LNCaP clone FGC (cell line): ENCODE measurements around the gene PLPPR1.
"Not testable (repeated sequence)": the region's sequence is repeated elsewhere in the genome, so short reads cannot be mapped to it uniquely, and the experiment has no call there.

Experiments
- DNase-seq: peaks from one replicate; pipeline ENCODE4 v3.0.0-alpha.2; 2011; ENCODE audit warnings: low read depth
- H3K4me3 ChIP-seq: 2 replicates; pipeline ENCODE4 v1.5.1; 2011; ENCODE audit warnings: mild to moderate bottlenecking, low read depth, low read length, control low read depth
- CTCF ChIP-seq: IDR thresholded peaks from 2 replicates; pipeline ENCODE4 v1.5.1; 2012; ENCODE audit warnings: mild to moderate bottlenecking; ENCODE audit not compliant: control insufficient read depth, insufficient read depth; ENCODE audit errors: extremely low read depth

The PLPPR1 gene

GRCh38 chr9:101326035-101326434, 297.5 kb downstream of the PLPPR1 start:
- DNase-seq, result no peak
- H3K4me3 ChIP-seq, result no peak overlapping the region
- no peak for TF ChIP-seq CTCF

GRCh38 chr9:101326501-101326900, 298.0 kb downstream of the PLPPR1 start:
- no peak for TF ChIP-seq CTCF
- peak; percentile 81 for DNase-seq
- H3K4me3 ChIP-seq, result no peak overlapping the region

- not testable (repeated sequence) for DNase-seq, H3K4me3 ChIP-seq
Measured at GRCh38 chr9:101327422-101327909, 298.9 kb downstream of the PLPPR1 start.

GRCh38 chr9:101332362-101332761, 303.8 kb downstream of the PLPPR1 start:
- DNase-seq, result no peak
- H3K4me3 ChIP-seq, result no peak overlapping the region
- TF ChIP-seq CTCF, result no peak

- no peak for DNase-seq
- no peak for TF ChIP-seq CTCF
- no peak overlapping the region for H3K4me3 ChIP-seq
Measured at GRCh38 chr9:101333490-101333889, 305.0 kb downstream of the PLPPR1 start.

GRCh38 chr9:101333926-101334702, 305.6 kb downstream of the PLPPR1 start:
- no peak for DNase-seq
- no peak overlapping the region for H3K4me3 ChIP-seq
- no peak for TF ChIP-seq CTCF

- DNase-seq, result no peak
- TF ChIP-seq CTCF, result no peak
Measured at GRCh38 chr9:101336091-101336490, 307.6 kb downstream of the PLPPR1 start.

More at GRCh38 chr9:101336091-101336490, 307.6 kb downstream of the PLPPR1 start:
- no peak overlapping the region for H3K4me3 ChIP-seq
